ENCODE results near the gene BMF. TPM values are rescaled to one million over a fixed set of nuclear protein-coding genes. Genes with fewer than 3 reads are reported as not detected.

Gene BMF
- polyA plus RNA-seq, 4 donors = 22.2 to 46.7 (median 37.1) TPM

Other genes with a start within 250 kb of the BMF start
- 10 to 100 TPM in 3 of 4 donors, 1 to 10 TPM in 1; 4.8 to 15.7 (median 13.9) TPM for gene GPR176, start 188.6 kb downstream of the BMF start, polyA plus RNA-seq (ENCODE audit: insufficient read length in 4 of 4)
- gene EIF2AK4, start 174.8 kb downstream of the BMF start, polyA plus RNA-seq (ENCODE audit: insufficient read length in 4 of 4) = 10 to 100 TPM; 54.4 to 68.3 (median 54.8) TPM
- 100 to 1,000 TPM; 477 to 639 (median 543) TPM for gene SRP14, start 69.7 kb downstream of the BMF start, polyA plus RNA-seq (ENCODE audit: insufficient read length in 4 of 4)
- 10 to 100 TPM; 27.0 to 33.2 (median 31.6) TPM for gene BUB1B, start 52.2 kb upstream of the BMF start, polyA plus RNA-seq (ENCODE audit: insufficient read length in 4 of 4)
- gene PAK6, start 130.2 kb upstream of the BMF start, polyA plus RNA-seq (ENCODE audit: insufficient read length in 4 of 4) = 1 to 10 TPM in 3 of 4 donors, under 1 TPM in 1; 0.67 to 8.4 (median 6.0) TPM
- under 1 TPM in 1 of 4 donors, not detected in 3; 0.17 TPM for gene ANKRD63, start 174.2 kb upstream of the BMF start, polyA plus RNA-seq (ENCODE audit: insufficient read length in 4 of 4)
- 10 to 100 TPM in 2 of 4 donors, 1 to 10 TPM in 2; 7.8 to 15.1 (median 10.1) TPM for gene PLCB2, start 199.1 kb upstream of the BMF start, polyA plus RNA-seq (ENCODE audit: insufficient read length in 4 of 4)
- gene INAFM2, start 214.8 kb upstream of the BMF start, polyA plus RNA-seq (ENCODE audit: insufficient read length in 4 of 4) = 10 to 100 TPM; 13.1 to 22.2 (median 18.3) TPM
- 10 to 100 TPM in 1 of 4 donors, 1 to 10 TPM in 3; 2.0 to 13.8 (median 4.9) TPM for gene CCDC9B, start 232.1 kb upstream of the BMF start, polyA plus RNA-seq (ENCODE audit: insufficient read length in 4 of 4)
- gene PHGR1, start 242.2 kb upstream of the BMF start, polyA plus RNA-seq (ENCODE audit: insufficient read length in 4 of 4) = not detected
- 1 to 10 TPM in 1 of 4 donors, under 1 TPM in 3; 0.11 to 4.6 (median 0.48) TPM for gene DISP2, start 249.3 kb upstream of the BMF start, polyA plus RNA-seq (ENCODE audit: insufficient read length in 4 of 4)

All from left renal pelvis (tissue), 4 donors.